CD14-positive monocyte (primary cell): ENCODE data around the gene XDH. TPM values are rescaled to one million over a fixed set of nuclear protein-coding genes. Genes with fewer than 3 reads are reported as not detected.

Experiments used
- DNase-seq, 3 donors: peaks; one replicate each; pipeline ENCODE4 v3.0.0-alpha.2; 2011 to 2022
- H2AFZ ChIP-seq: 2 replicates; pipeline ENCODE4 v1.6.0; 2012; ENCODE audit warnings: mild to moderate bottlenecking, low read depth, low read length, inconsistent platforms; ENCODE audit not compliant: insufficient read depth, poor library complexity, severe bottlenecking
- H3K27ac ChIP-seq, 2 donors: 1 replicate in 1 of 2; 2 replicates in 1 of 2; pipeline ENCODE4 v1.5.1; 2012 to 2013; ENCODE audit warnings: low read length in 2 of 2, control low read depth in 1 of 2, inconsistent platforms in 1 of 2, low read depth in 1 of 2, mild to moderate bottlenecking in 1 of 2
- H3K27me3 ChIP-seq, 2 donors: one replicate each; pipeline versions ENCODE4 v1.6.0 to v1.6.1; 2011 to 2013; ENCODE audit warnings: low read length in 2 of 2; ENCODE audit not compliant: control insufficient read depth in 2 of 2, insufficient read depth in 2 of 2
- H3K36me3 ChIP-seq, 2 donors: replicated peaks in 1 of 2; 1 replicate in 1 of 2; 2 replicates in 1 of 2; pipeline versions ENCODE4 v1.5.1 to v1.6.1; 2012 to 2013; ENCODE audit warnings: low read length in 2 of 2, control low read depth in 1 of 2, inconsistent platforms in 1 of 2, mild to moderate bottlenecking in 1 of 2; ENCODE audit not compliant: insufficient read depth in 2 of 2, control insufficient read depth in 1 of 2
- H3K4me1 ChIP-seq, 2 donors: 1 replicate in 1 of 2; 2 replicates in 1 of 2; pipeline versions ENCODE4 v1.5.1 to v1.6.1; 2012 to 2013; ENCODE audit warnings: low read length in 2 of 2, control low read depth in 1 of 2, inconsistent platforms in 1 of 2, mild to moderate bottlenecking in 1 of 2, moderate library complexity in 1 of 2; ENCODE audit not compliant: insufficient read depth in 2 of 2, control insufficient read depth in 1 of 2
- H3K4me2 ChIP-seq: replicated peaks from 2 replicates; pipeline ENCODE3; 2012; ENCODE audit warnings: low read length, moderate library complexity, mild to moderate bottlenecking; ENCODE audit not compliant: poor library complexity, severe bottlenecking; ENCODE audit errors: extremely low read depth
- H3K4me3 ChIP-seq, 3 experiments: fragments of 200-600 bp in 1 of 3; sonication (generic) in 1 of 3; replicated peaks in 1 of 3; 1 replicate in 2 of 3; 2 replicates in 1 of 3; pipeline ENCODE4 v1.5.1; 2011 to 2013; ENCODE audit warnings: low read length in 3 of 3, mild to moderate bottlenecking in 3 of 3, control low read depth in 2 of 3, low read depth in 2 of 3, inconsistent platforms in 1 of 3, moderate library complexity in 1 of 3
- H3K79me2 ChIP-seq: 2 replicates; pipeline ENCODE4 v1.6.0; 2012; ENCODE audit warnings: mild to moderate bottlenecking, control low read depth, inconsistent platforms, low read length, moderate library complexity; ENCODE audit not compliant: insufficient read depth
- H3K9ac ChIP-seq: 2 replicates; pipeline ENCODE4 v1.6.0; 2017; ENCODE audit warnings: low read length, mild to moderate bottlenecking; ENCODE audit not compliant: insufficient read depth, poor library complexity, severe bottlenecking
- H3K9me3 ChIP-seq, 2 donors: replicated peaks in 1 of 2; 1 replicate in 1 of 2; 2 replicates in 1 of 2; pipeline versions ENCODE4 v1.5.1 to v1.6.1; 2012 to 2013; ENCODE audit warnings: low read length in 2 of 2, control low read depth in 1 of 2; ENCODE audit not compliant: control insufficient read depth in 1 of 2, insufficient read depth in 1 of 2
- H4K20me1 ChIP-seq: 2 replicates; pipeline ENCODE4 v1.6.0; 2012; ENCODE audit warnings: mild to moderate bottlenecking, low read length, control low read depth, moderate library complexity; ENCODE audit not compliant: insufficient read depth
- H3K27ac Mint-ChIP-seq, 7 donors: one replicate each; pipeline ENCODE4 v1.8.0; 2020; ENCODE audit warnings: mild to moderate bottlenecking in 7 of 7, mixed read lengths in 7 of 7, moderate library complexity in 6 of 7, inconsistent platforms in 2 of 7
- H3K27me3 Mint-ChIP-seq, 3 donors: one replicate each; pipeline ENCODE4 v1.8.0; 2021 to 2022; ENCODE audit warnings: low read depth in 3 of 3, mild to moderate bottlenecking in 3 of 3, mixed read lengths in 3 of 3, moderate library complexity in 3 of 3, inconsistent platforms in 1 of 3
- H3K36me3 Mint-ChIP-seq, 2 donors: one replicate each; pipeline ENCODE4 v1.8.0; 2020; ENCODE audit warnings: mixed read lengths in 2 of 2, inconsistent platforms in 1 of 2, mild to moderate bottlenecking in 1 of 2
- H3K4me1 Mint-ChIP-seq: one replicate; pipeline ENCODE4 v1.8.0; 2020; ENCODE audit warnings: mild to moderate bottlenecking, mixed read lengths
- H3K4me3 Mint-ChIP-seq, 2 donors: one replicate each; pipeline ENCODE4 v1.8.0; 2020; ENCODE audit warnings: mild to moderate bottlenecking in 2 of 2, mixed read lengths in 2 of 2, moderate library complexity in 1 of 2
- H3K9me3 Mint-ChIP-seq, 7 donors: one replicate each; pipeline ENCODE4 v1.8.0; 2020 to 2022; ENCODE audit warnings: mixed read lengths in 7 of 7, mild to moderate bottlenecking in 6 of 7, moderate library complexity in 6 of 7, inconsistent platforms in 2 of 7
- CTCF ChIP-seq: fragments of 200-600 bp; IDR thresholded peaks from one replicate; pipeline ENCODE4 v1.8.0; 2022; ENCODE audit warnings: antibody characterized with exemption, mild to moderate bottlenecking
- WGBS: methylation state at CpG from one replicate; pipeline ENCODE4 v1.1.5; 2013; ENCODE audit warnings: missing lambda C conversion rate; ENCODE audit not compliant: insufficient coverage; 5-methylcytosine and 5-hydroxymethylcytosine counted together
- intact Hi-C, 2 donors: fragments of 100-400 bp; cut with micrococcal nuclease; formaldehyde crosslinking; loops; one replicate each; pipeline versions ENCODE4 v1.15.0 to v1.15.1; 2023
- polyA plus RNA-seq, 3 donors: library from polyadenylated mRNA; depleted of rRNA in 1 of 3; unstranded in 2 of 3; stranded (reverse) in 1 of 3; fragments of 300-500 nt in 2 of 3; fragments of >200 nt in 1 of 3; fragmentation: Illumina TruSeq in 2 of 3; gene quantifications; 1 replicate in 2 of 3; 2 replicates in 1 of 3; pipeline ENCODE4 v1.2.3, GENCODE V29; 2012 to 2021

Gene XDH
- polyA plus RNA-seq, 3 donors, result not detected

DNA sequence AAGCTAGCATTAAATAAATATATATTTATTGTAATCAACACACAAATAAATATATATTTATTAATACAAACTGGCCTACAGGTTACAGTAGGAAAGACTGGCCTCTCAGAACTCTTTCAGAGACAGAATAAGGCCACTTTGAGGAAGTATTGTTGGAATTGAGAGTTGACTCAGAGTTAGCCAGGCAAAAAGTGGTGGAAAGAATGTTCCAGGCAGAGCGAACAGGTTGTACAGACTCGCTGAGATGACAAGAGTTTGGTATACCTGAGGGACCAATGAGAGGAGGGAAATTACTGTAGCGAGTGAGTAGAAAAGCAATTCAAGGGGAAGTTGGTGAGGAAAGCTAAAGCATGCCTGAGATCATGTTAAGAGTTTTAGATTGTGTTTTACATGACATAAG is 19.0 kb upstream of the XDH start:
- H3K36me3 ChIP-seq, result no peaks in the 10 kb centered on the region
- no peak overlapping the region for H2AFZ ChIP-seq
- H3K9me3 ChIP-seq, result no peaks in the 10 kb centered on the region
- H3K9ac ChIP-seq, result no peak overlapping the region
- no peak for TF ChIP-seq CTCF
- no peaks in the 10 kb centered on the region for H3K4me1 Mint-ChIP-seq
- H3K4me3 Mint-ChIP-seq, result no peak overlapping the region
- no peaks in the 10 kb centered on the region for H3K4me1 ChIP-seq
- no peak overlapping the region for H3K27ac ChIP-seq
- 82% methylated on average over 3 of the region's 3 CpGs for WGBS
- no peaks in the 10 kb centered on the region for H3K36me3 Mint-ChIP-seq
- no peaks in the 10 kb centered on the region for H3K79me2 ChIP-seq
- intact Hi-C loops, result no loop called here
- no peak for DNase-seq
- H3K27me3 Mint-ChIP-seq, result peaks cover 0 to 2% (median 0%) of the 10 kb centered on the region in 3 donors
- no peaks in the 10 kb centered on the region for H4K20me1 ChIP-seq
- no peak overlapping the region for H3K4me2 ChIP-seq
- H3K27ac Mint-ChIP-seq, result no peak overlapping the region
- H3K4me3 ChIP-seq, result no peak overlapping the region
- H3K27me3 ChIP-seq, result no peaks in the 10 kb centered on the region
- peaks cover 0 to 7% (median 3%) of the 10 kb centered on the region in 7 donors for H3K9me3 Mint-ChIP-seq

DNA sequence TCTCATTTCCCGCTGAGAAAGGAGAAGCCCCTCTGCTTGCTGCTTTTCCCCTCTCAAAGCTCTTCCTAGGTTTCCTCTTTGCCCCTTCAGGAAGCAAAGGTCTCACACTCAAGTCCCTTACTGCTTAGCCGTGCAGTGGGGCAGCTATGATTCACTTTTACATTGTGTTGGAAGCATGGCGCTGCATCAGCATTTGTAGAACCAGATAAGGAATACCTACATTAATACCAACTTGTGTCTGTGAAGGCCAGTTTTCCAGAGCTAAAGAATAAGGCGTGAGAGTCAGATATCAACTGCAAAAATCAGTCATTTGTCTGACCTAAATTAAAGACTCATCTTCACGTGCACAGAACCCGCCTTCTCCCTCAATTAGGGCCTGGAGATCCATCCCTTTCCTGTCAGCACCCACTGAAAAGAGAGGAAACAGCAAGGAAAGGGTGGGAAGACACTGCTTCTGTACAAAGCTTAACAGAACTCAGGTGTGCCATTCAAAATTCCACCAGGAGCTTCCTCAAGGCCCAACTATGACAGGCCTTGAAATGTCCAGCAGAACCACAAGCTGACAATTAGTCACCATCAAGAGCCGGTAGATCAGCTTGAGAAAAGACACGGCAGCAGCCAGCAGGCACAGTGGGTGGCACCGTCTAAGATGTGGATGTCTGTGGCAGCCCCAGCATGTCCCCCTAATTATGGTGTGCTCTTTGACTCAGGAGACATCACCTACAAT is 16.1 kb upstream of the XDH start:
- H3K27ac Mint-ChIP-seq, result no peak overlapping the region
- Histone ChIP-seq H3K4me3 (no peak overlapping the region), H3K9me3 (no peaks in the 10 kb centered on the region), H3K4me1 (no peaks in the 10 kb centered on the region), H4K20me1 (no peaks in the 10 kb centered on the region), H3K27me3 (no peaks in the 10 kb centered on the region), H3K9ac (no peak overlapping the region), H2AFZ (no peak overlapping the region), H3K79me2 (no peaks in the 10 kb centered on the region), H3K27ac (no peak overlapping the region), H3K4me2 (no peak overlapping the region), H3K36me3 (no peaks in the 10 kb centered on the region)
- WGBS, result 77% methylated on average over 4 of the region's 9 CpGs
- intact Hi-C loops, result no loop called here
- H3K9me3 Mint-ChIP-seq, result peaks cover 0 to 13% (median 2%) of the 10 kb centered on the region in 7 donors
- H3K4me3 Mint-ChIP-seq, result no peak overlapping the region
- no peaks in the 10 kb centered on the region for H3K4me1 Mint-ChIP-seq
- H3K36me3 Mint-ChIP-seq, result no peaks in the 10 kb centered on the region
- peaks cover 0 to 3% (median 2%) of the 10 kb centered on the region in 3 donors for H3K27me3 Mint-ChIP-seq
- no peak for TF ChIP-seq CTCF
- no peak for DNase-seq
